Measurements from ENCODE around the gene GPR151. TPM values are rescaled to one million over a fixed set of nuclear protein-coding genes. Genes with fewer than 3 reads are reported as not detected.

Gene GPR151
- total and polyA plus RNA-seq, 2 of the 13 experiments (the other 11 are each of a cell fraction or from before 2014, with no cell fraction given), result not detected

DNA sequence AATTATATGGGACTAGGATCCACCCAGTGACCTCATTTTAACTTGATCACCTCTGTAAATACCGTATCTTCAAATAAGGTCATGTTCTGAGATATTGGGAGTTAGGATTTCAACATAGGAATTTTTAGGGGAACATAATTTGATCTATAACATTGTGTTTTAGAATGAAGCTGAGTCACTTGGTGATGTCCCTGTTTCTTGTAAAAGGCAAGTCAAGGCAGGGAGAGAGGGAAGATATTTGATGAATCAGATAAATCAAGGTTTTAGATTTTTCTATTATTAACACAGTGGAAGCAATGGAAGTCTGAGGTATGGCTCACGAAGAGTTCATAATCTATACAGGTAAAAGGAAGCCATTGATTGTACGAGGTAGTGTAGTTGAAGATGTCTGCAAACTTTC is 11.8 kb upstream of the GPR151 start:
- CTCF ChIA-PET (ENCODE audit: low intra/inter-chr PET ratio, low total read pairs), result interaction anchor here (1.5 kb wide), 1 partner anchor 61 kb away, joined by 4 read pairs; no protein-coding TSS in a partner anchor
- BruUV-seq (replicated peaks), result no TSS peak
- H3K27me3 ChIP-seq (ENCODE audit: control insufficient read depth in 1 of 2, insufficient read depth in 2 of 2, low read length in 2 of 2), result no peaks in the 10 kb centered on the region
- H3K4me3 ChIP-seq (replicated peaks in 1 of 3; ENCODE audit: insufficient read depth in 1 of 3, low read depth in 2 of 3, low read length in 3 of 3), result no peak overlapping the region
- ATAC-seq, result no peak
- POLR2A ChIA-PET, result no interaction called here
- H2AFZ ChIP-seq (ENCODE audit: low read length), result no peak overlapping the region
- H3K27ac ChIP-seq (ENCODE audit: extremely low read length, insufficient read depth, low read length), result no peak overlapping the region
- 21% methylated on average over 3 of the region's 3 CpGs for WGBS (ENCODE audit: low lambda C conversion rate)
- H3K79me2 ChIP-seq (ENCODE audit: insufficient read depth, low read length), result no peaks in the 10 kb centered on the region
- intact Hi-C loops (cut with micrococcal nuclease; ENCODE audit: unreplicated experiment), result loop anchor here (2.0 kb wide), 1 partner anchor 61 kb away; no protein-coding TSS in a partner anchor
- H3K4me2 ChIP-seq (ENCODE audit: low read depth, low read length), result no peak overlapping the region
- H3K9me3 ChIP-seq (ENCODE audit: low read length), result no peaks in the 10 kb centered on the region
- DNase-seq (ENCODE audit: low spot score), result no peak
- H3K9ac ChIP-seq (ENCODE audit: insufficient read depth, low read depth, low read length), result no peak overlapping the region
- no peak for FAIRE-seq
- no peaks in the 10 kb centered on the region for H3K4me1 ChIP-seq (ENCODE audit: insufficient read depth, low read length)
- in situ Hi-C loops (cut with HindIII; ENCODE audit: extremely low pct_ligation_motif_present, low pct_unique_long_range_greater_than_20kb), result no loop called here
- no peaks in the 10 kb centered on the region for H4K20me1 ChIP-seq (ENCODE audit: insufficient read depth, low read length)
- H3K36me3 ChIP-seq (replicated peaks in 1 of 2; ENCODE audit: control insufficient read depth in 1 of 2, insufficient read depth in 2 of 2, low read length in 2 of 2), result no peaks in the 10 kb centered on the region
- TF ChIP-seq, protein P1, sequence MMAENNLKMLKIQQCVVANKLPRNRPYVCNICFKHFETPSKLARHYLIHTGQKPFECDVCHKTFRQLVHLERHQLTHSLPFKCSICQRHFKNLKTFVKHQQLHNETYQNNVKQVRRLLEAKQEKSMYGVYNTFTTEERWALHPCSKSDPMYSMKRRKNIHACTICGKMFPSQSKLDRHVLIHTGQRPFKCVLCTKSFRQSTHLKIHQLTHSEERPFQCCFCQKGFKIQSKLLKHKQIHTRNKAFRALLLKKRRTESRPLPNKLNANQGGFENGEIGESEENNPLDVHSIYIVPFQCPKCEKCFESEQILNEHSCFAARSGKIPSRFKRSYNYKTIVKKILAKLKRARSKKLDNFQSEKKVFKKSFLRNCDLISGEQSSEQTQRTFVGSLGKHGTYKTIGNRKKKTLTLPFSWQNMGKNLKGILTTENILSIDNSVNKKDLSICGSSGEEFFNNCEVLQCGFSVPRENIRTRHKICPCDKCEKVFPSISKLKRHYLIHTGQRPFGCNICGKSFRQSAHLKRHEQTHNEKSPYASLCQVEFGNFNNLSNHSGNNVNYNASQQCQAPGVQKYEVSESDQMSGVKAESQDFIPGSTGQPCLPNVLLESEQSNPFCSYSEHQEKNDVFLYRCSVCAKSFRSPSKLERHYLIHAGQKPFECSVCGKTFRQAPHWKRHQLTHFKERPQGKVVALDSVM (CRISPR knock-in tag; IDR thresholded peaks at IDR 0.05), result no peak
- TF ChIP-seq ZNF552 (CRISPR knock-in tag; IDR thresholded peaks at IDR 0.05; ENCODE audit: borderline replicate concordance) (no peak), KDM4B (CRISPR knock-in tag; IDR thresholded peaks at IDR 0.05) (no peak), HOXA9 (CRISPR knock-in tag; IDR thresholded peaks at IDR 0.05; ENCODE audit: borderline replicate concordance) (no peak), ZNF605 (CRISPR knock-in tag; IDR thresholded peaks at IDR 0.05) (no peak), ZBTB38 (CRISPR knock-in tag; IDR thresholded peaks at IDR 0.05) (no peak), POLR2AphosphoS2 (IDR thresholded peaks at IDR 0.05; ENCODE audit: low read depth, low read length) (no peak), GLI4 (CRISPR knock-in tag; IDR thresholded peaks at IDR 0.05; ENCODE audit: borderline replicate concordance) (no peak)
- TF ChIP-seq, protein P2, sequence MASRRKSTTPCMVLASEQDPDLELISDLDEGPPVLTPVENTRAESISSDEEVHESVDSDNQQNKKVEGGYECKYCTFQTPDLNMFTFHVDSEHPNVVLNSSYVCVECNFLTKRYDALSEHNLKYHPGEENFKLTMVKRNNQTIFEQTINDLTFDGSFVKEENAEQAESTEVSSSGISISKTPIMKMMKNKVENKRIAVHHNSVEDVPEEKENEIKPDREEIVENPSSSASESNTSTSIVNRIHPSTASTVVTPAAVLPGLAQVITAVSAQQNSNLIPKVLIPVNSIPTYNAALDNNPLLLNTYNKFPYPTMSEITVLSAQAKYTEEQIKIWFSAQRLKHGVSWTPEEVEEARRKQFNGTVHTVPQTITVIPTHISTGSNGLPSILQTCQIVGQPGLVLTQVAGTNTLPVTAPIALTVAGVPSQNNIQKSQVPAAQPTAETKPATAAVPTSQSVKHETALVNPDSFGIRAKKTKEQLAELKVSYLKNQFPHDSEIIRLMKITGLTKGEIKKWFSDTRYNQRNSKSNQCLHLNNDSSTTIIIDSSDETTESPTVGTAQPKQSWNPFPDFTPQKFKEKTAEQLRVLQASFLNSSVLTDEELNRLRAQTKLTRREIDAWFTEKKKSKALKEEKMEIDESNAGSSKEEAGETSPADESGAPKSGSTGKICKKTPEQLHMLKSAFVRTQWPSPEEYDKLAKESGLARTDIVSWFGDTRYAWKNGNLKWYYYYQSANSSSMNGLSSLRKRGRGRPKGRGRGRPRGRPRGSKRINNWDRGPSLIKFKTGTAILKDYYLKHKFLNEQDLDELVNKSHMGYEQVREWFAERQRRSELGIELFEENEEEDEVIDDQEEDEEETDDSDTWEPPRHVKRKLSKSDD (CRISPR knock-in tag; IDR thresholded peaks at IDR 0.05; ENCODE audit: low read depth), result no peak
- TF ChIP-seq, protein P3, sequence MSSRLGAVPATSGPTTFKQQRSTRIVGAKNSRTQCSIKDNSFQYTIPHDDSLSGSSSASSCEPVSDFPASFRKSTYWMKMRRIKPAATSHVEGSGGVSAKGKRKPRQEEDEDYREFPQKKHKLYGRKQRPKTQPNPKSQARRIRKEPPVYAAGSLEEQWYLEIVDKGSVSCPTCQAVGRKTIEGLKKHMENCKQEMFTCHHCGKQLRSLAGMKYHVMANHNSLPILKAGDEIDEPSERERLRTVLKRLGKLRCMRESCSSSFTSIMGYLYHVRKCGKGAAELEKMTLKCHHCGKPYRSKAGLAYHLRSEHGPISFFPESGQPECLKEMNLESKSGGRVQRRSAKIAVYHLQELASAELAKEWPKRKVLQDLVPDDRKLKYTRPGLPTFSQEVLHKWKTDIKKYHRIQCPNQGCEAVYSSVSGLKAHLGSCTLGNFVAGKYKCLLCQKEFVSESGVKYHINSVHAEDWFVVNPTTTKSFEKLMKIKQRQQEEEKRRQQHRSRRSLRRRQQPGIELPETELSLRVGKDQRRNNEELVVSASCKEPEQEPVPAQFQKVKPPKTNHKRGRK (CRISPR knock-in tag; IDR thresholded peaks at IDR 0.05), result no peak
- TF ChIP-seq, protein P4, sequence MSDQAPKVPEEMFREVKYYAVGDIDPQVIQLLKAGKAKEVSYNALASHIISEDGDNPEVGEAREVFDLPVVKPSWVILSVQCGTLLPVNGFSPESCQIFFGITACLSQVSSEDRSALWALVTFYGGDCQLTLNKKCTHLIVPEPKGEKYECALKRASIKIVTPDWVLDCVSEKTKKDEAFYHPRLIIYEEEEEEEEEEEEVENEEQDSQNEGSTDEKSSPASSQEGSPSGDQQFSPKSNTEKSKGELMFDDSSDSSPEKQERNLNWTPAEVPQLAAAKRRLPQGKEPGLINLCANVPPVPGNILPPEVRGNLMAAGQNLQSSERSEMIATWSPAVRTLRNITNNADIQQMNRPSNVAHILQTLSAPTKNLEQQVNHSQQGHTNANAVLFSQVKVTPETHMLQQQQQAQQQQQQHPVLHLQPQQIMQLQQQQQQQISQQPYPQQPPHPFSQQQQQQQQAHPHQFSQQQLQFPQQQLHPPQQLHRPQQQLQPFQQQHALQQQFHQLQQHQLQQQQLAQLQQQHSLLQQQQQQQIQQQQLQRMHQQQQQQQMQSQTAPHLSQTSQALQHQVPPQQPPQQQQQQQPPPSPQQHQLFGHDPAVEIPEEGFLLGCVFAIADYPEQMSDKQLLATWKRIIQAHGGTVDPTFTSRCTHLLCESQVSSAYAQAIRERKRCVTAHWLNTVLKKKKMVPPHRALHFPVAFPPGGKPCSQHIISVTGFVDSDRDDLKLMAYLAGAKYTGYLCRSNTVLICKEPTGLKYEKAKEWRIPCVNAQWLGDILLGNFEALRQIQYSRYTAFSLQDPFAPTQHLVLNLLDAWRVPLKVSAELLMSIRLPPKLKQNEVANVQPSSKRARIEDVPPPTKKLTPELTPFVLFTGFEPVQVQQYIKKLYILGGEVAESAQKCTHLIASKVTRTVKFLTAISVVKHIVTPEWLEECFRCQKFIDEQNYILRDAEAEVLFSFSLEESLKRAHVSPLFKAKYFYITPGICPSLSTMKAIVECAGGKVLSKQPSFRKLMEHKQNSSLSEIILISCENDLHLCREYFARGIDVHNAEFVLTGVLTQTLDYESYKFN (CRISPR knock-in tag; conservative IDR thresholded peaks at IDR 0.05), result no peak
- TF ChIP-seq, protein P5, sequence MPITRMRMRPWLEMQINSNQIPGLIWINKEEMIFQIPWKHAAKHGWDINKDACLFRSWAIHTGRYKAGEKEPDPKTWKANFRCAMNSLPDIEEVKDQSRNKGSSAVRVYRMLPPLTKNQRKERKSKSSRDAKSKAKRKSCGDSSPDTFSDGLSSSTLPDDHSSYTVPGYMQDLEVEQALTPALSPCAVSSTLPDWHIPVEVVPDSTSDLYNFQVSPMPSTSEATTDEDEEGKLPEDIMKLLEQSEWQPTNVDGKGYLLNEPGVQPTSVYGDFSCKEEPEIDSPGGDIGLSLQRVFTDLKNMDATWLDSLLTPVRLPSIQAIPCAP (CRISPR knock-in tag; IDR thresholded peaks at IDR 0.05; ENCODE audit: low read depth), result no peak
